Activated T-helper 1 cell treated with anti-CD3 and anti-CD28 coated beads, Interleukin-2, amount 50 U/mL, for 16 hours (primary cell): Measurements from ENCODE around the gene TRHDE.
"Not testable (repeated sequence)": the region's sequence is repeated elsewhere in the genome, so short reads cannot be mapped to it uniquely, and the experiment has no call there.

Experiments
- DNase-seq, 2 donors: peaks; one replicate each; pipeline ENCODE4 v3.0.0-alpha.2; 2020; ENCODE audit warnings: low read depth in 1 of 2, low spot score in 1 of 2

TRHDE gene

DNA sequence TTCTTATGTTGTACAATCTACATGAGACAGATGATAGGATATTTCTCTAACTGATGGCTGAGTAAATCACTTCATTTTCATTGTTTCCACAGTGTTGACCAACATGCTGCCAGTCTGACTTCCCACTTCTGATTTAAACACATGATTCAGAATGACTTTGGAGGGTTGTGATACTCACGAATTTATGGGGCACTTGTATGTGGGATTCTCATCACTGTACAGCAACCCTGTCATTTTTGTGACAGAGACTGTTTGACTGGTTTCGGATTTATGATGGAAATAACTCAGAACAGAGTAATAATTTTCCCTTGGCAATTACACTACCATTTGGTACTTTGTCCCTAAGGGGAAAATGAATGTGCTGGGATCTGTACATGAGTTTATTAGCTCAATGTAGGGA is 333.8 kb downstream of the TRHDE start:
- no peak for DNase-seq

DNA sequence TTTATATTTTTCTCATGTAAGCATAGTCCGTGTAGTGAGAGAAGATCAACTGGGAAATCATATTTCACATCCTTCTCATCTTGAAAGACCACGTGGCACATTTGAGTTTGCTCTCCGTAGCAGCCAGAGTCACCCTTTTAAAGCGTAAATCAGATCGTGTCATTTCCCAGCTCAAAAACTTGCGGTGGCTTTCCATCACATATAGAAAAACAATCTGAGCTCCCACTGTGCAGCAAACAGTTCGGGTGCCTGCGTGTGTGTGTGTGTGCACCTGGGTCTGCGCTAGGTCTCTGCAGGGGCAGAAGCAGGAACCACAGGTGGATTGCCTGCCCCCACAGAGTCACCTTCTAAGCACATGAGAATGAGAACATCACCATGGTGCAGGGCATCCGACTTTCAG is 338.2 kb downstream of the TRHDE start:
- no peak for DNase-seq

DNA sequence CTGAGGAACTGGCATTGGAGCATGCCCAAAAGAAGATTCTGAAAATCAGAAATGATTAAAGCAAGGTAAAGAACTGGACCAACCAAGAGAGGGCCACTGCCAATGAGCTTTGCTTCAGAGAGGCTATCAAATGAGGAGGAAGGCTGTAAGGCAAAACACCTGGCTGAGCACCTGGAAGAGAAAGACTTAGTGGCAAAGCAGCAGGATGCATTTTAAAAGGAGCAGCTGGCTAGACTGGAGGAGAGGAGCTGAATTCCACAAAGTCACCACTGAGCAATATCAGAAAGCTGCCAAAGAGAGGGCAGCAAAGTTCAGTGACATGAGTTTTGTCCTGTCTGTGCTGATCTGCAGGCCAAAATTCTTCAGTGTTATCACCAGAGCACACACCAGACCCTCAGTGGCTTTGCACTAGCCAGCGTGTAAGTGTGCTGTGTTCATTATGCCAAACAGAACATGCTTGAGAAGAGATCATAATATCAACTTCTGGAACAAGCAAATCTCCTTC is 338.7 kb downstream of the TRHDE start:
- DNase-seq: no peak

- no peak for DNase-seq
Observed at GRCh38 chr12:72612171-72612570, 340.0 kb downstream of the TRHDE start.

DNA sequence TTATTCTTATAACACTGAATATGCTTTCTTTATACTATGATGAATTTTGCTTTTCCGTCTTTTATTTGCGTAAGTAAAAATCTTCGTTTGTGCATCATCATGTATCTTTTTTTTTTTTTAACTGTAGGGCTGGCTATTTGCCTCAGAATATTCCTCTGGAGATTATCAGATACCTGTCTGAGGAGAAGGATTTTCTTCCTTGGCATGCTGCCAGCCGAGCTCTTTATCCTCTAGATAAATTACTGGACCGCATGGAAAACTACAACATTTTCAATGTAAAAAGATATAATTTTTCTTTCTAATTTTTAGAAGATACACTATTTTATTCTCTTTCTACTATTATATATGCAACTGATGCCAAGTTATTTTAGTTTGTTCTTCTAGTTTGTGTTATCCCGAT is 346.6 kb downstream of the TRHDE start:
- DNase-seq: no peak

DNA sequence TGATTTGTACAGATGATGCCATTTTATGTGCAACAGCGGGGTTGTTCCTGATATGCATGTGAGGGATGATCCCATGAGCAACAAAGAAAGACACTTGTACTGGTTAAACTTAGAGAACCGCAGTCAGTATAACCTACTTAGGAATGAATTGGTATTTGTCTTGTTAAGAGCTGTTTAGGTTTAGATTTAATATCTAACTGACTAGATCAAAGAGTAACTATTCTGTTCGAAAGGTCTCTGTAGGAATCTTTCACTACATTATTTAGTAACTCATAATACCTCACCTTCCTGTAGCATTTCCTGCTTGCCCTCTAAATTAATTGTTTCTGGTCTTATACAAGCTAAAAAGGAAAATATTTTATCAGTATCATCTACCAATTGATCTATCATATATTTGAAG is 350.4 kb downstream of the TRHDE start:
- no peak for DNase-seq

DNA sequence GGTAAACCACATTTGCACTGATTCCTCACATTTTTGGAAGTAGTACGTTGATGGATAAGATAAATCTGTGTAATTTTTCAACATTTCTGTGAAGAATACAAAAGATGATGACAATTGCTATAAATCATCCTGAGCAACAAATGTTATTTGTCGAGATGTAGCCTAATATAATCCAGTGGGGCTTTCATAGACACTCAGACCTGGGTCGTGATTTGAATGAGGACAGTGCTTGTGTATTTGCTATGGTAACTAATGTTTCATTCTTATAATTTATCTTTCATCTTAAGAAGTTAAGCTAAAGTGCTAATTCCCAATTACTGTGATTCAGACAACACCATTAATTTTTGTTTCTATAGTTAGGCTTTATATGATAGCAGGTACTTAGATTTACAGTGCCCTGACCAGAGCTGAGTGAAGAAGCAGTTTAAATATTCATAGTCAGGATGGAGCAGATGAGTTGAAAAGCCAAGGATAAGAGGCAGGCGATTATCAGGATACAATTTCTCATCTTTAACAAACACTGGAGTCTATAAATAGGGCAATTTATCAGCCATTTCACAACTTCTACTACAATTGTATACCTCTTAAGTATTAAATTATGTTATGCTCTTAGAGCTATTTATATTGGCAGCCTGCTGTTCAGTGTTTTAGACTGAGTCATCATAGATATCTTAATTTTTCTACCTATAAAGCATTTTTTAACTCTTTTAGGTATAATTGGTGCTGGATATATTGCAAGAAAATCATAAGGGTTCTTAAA is 359.9 kb downstream of the TRHDE start:
- DNase-seq: no peak

DNA sequence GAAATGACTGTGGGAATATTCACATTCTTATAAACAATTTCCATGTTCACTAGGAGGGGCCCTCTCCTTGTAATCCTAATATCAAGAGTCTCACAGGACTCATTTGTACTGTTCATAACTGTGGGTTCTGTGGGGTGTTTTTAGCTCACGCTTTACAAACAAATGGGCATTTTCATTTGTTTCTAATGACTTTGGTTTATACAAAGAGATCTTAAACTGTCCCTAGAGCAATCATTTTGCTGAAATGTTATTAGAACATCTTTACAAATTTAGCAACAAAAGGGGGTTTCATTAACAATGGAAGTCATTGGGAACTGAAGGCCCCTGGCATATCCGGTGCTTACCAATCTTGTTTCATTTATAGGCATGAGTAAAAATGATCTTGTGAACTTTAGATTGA is 370.5 kb downstream of the TRHDE start:
- no peak for DNase-seq

DNA sequence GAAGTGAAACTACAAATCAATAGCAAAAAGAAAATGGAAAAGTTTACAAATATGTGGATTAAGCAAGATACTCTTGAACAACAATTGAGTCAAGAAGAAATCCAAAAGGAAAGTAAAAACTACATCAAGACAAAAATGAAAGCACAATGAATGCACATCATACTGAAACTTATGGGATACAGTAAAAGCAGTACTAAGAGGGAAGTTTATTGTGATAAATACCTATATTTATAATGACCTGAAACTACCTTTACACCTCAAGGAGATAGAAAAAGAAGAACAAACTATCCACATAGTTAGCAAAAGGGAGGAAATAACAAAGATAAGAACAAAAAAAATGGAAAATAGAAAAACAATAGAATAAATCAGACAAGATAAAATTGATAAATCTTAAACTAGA is 375.0 kb downstream of the TRHDE start:
- no peak for DNase-seq

DNA sequence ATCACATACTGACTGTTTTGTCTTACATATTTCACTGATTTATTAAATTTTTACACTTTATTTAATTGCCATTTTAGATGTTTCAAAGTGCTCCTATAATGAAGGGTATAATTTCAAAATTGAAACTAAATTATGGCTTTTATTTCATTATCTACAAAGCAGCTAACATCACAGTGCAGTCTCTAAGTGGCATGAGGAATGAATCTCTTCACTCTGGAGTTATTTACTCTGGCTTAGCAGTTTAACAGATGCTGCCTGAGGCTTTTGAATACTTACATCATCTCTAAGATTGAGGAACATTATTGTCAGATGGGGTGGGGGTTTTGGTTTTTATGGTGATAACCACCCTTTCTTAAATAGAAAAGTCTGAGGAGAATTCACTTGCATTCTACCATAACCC is 386.4 kb downstream of the TRHDE start:
- no peak for DNase-seq

- DNase-seq: not testable (repeated sequence)
Observed at GRCh38 chr12:72660174-72660573, 388.0 kb downstream of the TRHDE start.

DNA sequence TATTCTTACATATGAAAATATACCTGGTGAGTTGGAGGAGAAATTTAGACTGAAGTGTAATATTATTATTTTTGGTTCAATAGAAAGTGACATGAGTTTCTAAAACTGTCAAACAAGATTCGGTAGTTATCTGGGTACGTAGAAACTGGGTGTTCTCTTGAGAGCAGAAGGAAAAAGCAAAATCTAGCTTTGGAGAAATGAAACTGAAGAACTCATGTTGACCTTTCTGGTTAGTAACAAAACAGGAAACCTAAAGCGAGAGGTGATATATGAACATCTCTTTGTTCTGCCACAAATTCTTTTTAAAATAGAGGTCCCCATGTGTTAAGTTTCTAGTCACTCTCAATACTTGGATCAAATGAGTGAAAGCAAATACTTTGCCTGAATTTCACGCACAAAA is 401.7 kb downstream of the TRHDE start:
- DNase-seq: no peak

DNA sequence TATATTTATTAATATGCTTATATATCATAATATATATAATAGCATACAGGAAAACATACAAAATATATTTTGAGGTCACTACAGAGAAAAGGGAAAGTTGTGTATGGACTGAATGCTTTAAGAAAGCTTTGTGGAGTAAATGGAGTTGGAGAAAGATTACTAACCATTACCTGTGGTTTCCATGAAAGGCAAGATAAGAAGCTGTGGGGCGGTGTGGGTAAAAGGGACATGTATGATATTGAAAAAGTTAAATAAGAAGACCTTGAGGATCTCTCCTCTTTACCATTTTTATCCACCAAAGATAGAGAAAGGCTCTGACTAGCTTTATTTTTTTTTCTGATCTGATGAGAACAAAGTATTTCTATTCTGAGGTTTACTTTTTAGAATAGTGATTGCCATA is 404.4 kb downstream of the TRHDE start:
- DNase-seq: no peak

GRCh38 chr12:72677139-72677538 is 405.0 kb downstream of the TRHDE start:
- DNase-seq: no peak

DNA sequence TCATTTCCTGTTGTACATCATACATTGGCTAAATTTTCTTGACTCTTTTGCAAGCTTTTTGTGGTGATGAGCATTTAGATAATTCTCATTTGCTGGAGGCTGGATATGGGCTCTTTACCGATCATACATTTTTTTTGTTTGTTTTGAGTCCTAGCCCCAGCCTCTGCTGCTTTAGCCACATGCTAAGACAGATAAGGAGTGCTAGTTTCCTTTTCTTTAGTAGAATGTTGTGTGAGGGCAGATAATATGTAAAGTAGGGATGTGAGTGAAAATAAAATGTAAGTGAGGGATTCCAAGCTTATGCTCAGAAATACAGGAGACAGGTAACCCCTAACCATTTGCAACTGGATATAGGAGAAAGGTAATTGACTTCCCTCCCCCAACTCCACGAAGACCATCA is 405.7 kb downstream of the TRHDE start:
- no peak for DNase-seq

DNA sequence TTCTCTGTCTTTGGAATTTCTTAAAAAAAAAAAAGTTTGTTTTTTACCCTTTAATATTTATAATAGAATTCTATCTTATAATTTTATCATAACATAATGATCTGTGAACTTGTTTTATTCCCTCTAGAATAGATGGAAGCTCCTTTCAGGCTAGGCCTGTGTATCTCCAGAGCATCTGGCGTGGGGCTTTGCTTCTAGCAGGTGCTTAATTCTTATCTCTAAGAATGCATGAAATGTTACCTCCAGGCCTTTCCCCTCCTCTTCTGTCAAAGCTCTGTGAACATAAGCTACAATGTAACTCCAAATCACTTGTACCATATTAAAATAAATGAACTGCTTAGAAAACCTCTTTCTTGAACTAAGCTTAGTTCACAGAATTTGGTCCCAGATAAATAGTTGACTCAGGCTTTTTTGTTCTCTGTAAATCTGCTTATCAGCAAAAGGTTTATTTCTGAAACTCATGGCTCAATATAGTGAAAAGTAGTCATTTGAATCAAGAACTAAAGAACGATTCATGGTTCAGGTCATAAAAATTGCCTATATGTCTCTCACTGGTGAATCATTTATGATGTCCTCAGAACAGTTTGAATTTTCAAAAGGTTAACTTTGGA is 407.1 kb downstream of the TRHDE start:
- DNase-seq: no peak

GRCh38 chr12:72681028-72681427 is 408.9 kb downstream of the TRHDE start:
- no peak for DNase-seq

- no peak for DNase-seq
Observed at GRCh38 chr12:72684491-72684890, 412.3 kb downstream of the TRHDE start.

DNA sequence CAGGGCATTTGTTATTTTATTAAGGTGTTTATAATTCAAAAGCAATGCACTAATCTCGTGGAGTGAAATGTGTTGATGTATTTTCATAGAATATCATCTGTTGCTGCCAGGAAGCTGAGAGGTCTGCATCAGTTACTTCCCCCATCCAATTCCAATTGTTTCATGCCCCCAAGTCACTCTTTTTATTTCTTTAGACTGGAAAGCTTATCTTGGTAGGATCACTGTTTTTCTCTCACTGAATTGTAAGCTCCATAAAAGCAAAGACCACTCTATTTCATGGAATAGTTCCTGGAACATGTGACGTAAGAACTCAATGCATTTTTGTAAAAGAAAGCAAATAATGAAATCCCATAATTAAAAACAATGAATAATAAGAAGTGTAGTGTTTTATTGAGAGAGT is 420.2 kb downstream of the TRHDE start:
- no peak for DNase-seq

GRCh38 chr12:72694193-72694592 is 422.0 kb downstream of the TRHDE start:
- DNase-seq: no peak

GRCh38 chr12:72699362-72699761 is 427.2 kb downstream of the TRHDE start:
- DNase-seq: no peak

DNA sequence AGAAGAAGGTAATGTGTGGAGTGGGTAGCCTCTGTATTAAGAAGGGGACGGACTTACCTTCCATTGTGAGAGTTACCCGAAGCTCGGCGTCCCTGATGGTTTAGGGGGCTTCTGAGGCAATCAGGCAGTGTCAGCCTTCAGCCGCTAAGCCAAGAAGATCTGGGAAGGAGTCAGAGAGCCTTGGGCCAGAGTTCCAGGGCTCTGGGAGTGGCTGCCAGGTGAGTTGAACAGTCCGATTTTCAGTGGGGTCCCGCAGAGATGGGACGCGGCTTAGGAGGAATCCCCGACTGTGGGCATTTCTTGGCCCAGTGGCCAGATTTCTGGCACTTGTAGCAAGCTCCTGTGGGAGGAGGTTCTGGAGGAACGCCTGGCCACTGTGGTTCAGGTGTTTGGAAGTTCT is 439.9 kb downstream of the TRHDE start:
- not testable (repeated sequence) for DNase-seq

DNA sequence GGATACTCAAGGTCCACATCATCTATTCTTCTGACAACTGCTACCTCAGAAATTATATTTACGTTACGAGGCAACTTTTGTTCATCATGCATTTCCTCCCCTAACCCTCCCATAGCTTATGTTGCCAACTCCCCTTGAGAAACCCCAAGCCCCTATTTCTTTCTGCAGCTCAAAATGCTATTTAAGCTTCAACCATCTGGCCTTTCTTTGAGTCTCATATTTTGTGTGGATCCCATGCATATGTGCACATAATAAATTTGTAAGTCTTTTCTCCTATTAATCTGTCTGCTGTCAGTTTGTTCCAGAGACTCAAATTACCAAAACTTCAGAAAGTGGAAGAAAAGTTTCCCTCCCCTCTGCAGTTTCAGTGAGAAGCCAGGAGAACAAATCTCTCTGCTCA is 444.1 kb downstream of the TRHDE start:
- no peak for DNase-seq
